ENCODE results near the gene WNT7A. TPM values are rescaled to one million over a fixed set of nuclear protein-coding genes. Genes with fewer than 3 reads are reported as not detected.

WNT7A gene
- total and polyA plus RNA-seq, 2 donors: 0.08 TPM; not detected in 1

DNA sequence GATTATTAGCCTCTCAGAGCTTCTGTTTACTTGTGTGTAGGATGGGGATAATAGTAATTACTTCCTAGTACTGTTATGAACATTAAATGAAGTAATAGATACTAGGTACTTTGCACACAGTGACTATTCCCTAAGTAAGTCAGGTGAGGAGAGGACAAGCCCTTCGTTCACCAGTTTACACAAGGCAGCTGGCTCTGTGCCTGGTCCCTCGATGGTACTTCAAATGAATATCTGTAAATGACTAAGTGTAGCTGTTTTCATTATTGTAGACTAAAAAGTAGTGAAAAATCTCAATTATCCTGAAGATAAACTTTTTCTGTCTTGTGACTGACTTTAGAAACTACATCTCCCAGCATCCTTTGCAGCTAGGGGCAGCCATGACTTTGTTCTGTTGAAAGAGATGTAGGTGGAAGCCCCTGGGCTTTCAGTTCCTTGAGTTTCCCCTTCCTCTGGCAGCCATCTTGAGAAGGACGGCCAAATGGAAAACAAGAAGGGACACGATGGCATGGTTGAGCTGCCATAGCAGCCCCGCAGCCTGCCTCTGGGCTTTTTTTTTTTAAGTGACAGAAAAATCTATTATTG, 11.7 kb upstream of the WNT7A start:
- DNase-seq (ENCODE audit: extremely low spot score): no peak
- 72% methylated on average over 5 of the region's 5 CpGs for WGBS
- Histone ChIP-seq H3K4me1 (ENCODE audit: insufficient read depth) (no peaks in the 10 kb centered on the region), H3K36me3 (ENCODE audit: insufficient read depth) (no peaks in the 10 kb centered on the region), H3K4me3 (ENCODE audit: low read depth, low read length) (no peak overlapping the region), H3K27ac (ENCODE audit: low read depth) (no peak overlapping the region)

GRCh38 chr3:13891017-13891392, 11.1 kb upstream of the WNT7A start:
- Histone ChIP-seq H3K36me3 (ENCODE audit: insufficient read depth) (no peaks in the 10 kb centered on the region), H3K4me1 (ENCODE audit: insufficient read depth) (no peaks in the 10 kb centered on the region), H3K4me3 (ENCODE audit: low read depth, low read length) (no peak overlapping the region), H3K27ac (ENCODE audit: low read depth) (no peak overlapping the region)
- no peak for DNase-seq (ENCODE audit: extremely low spot score)

- DNase-seq (ENCODE audit: extremely low spot score): no peak
- Histone ChIP-seq H3K36me3 (ENCODE audit: insufficient read depth) (no peaks in the 10 kb centered on the region), H3K27ac (ENCODE audit: low read depth) (no peak overlapping the region), H3K4me1 (ENCODE audit: insufficient read depth) (no peaks in the 10 kb centered on the region), H3K4me3 (ENCODE audit: low read depth, low read length) (no peak overlapping the region)
- WGBS: 52% methylated on average over 13 of the region's 13 CpGs
Measured at GRCh38 chr3:13890377-13891016, 10.6 kb upstream of the WNT7A start.

GRCh38 chr3:13888576-13888975, 8.7 kb upstream of the WNT7A start:
- no peaks in the 10 kb centered on the region for H3K4me1 ChIP-seq (ENCODE audit: insufficient read depth)
- no peak for DNase-seq (ENCODE audit: extremely low spot score)
- no peaks in the 10 kb centered on the region for H3K36me3 ChIP-seq (ENCODE audit: insufficient read depth)
- 76% methylated on average over 1 of the region's 1 CpG for WGBS
- H3K4me3 ChIP-seq (ENCODE audit: low read depth, low read length): no peak overlapping the region
- H3K27ac ChIP-seq (ENCODE audit: low read depth): no peak overlapping the region

DNA sequence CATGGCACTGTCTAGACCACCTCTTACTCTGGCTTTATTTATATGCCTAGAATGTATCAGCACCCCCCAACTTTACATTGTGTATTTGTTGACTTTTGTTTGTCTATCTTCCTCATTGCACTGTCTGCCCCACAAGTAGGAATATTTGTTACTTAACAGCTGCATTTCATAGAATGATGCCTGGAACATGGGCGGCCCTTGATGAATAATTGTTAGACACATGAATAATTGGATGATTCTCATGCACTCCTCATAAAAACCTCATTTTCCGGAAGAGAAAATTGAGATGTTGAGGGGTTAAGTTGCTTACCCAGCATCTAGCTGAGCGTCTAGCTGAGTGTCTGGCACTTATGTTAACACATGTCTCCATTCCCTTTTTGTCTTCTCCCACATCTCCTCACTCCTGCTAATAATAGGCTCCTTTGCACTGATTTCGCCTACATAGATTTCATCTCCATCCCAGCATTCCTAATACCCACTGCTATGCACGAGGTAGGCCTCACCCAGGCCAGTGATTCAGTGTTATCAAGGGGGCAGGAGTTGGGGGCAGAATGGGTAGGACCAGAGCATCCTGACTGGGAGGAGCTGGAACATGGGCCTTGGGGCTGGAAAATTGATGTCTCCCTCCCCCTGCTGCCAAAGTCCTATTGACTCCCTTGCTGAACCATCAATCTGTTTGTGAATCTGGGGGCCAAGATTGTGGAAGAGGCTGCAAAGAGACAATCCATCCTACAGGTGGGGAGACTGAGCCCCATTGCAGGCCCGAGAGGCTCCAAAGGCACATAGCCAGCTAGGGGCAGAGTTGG, 7.8 kb upstream of the WNT7A start:
- H3K4me1 ChIP-seq (ENCODE audit: insufficient read depth): no peaks in the 10 kb centered on the region
- WGBS: 60% methylated on average over 6 of the region's 6 CpGs
- DNase-seq (ENCODE audit: extremely low spot score): no peak

GRCh38 chr3:13886593-13887129, 6.8 kb upstream of the WNT7A start:
- no peak for DNase-seq (ENCODE audit: extremely low spot score)
- 71% methylated on average over 4 of the region's 4 CpGs for WGBS
- no peaks in the 10 kb centered on the region for H3K36me3 ChIP-seq (ENCODE audit: insufficient read depth)
- H3K27ac ChIP-seq (ENCODE audit: low read depth): no peak overlapping the region
- no peaks in the 10 kb centered on the region for H3K4me1 ChIP-seq (ENCODE audit: insufficient read depth)
- H3K4me3 ChIP-seq (ENCODE audit: low read depth, low read length): no peak overlapping the region

More for the DNA sequence above, 7.8 kb upstream of the WNT7A start:
- Histone ChIP-seq H3K27ac (ENCODE audit: low read depth) (no peak overlapping the region), H3K36me3 (ENCODE audit: insufficient read depth) (no peaks in the 10 kb centered on the region), H3K4me3 (ENCODE audit: low read depth, low read length) (no peak overlapping the region)

GRCh38 chr3:13885704-13886010, 5.8 kb upstream of the WNT7A start:
- H3K4me3 ChIP-seq (ENCODE audit: low read depth, low read length): no peak overlapping the region
- 33% methylated on average over 8 of the region's 8 CpGs for WGBS
- no peak for DNase-seq (ENCODE audit: extremely low spot score)
- no peaks in the 10 kb centered on the region for H3K36me3 ChIP-seq (ENCODE audit: insufficient read depth)
- no peak overlapping the region for H3K27ac ChIP-seq (ENCODE audit: low read depth)
- H3K4me1 ChIP-seq (ENCODE audit: insufficient read depth): no peaks in the 10 kb centered on the region

DNA sequence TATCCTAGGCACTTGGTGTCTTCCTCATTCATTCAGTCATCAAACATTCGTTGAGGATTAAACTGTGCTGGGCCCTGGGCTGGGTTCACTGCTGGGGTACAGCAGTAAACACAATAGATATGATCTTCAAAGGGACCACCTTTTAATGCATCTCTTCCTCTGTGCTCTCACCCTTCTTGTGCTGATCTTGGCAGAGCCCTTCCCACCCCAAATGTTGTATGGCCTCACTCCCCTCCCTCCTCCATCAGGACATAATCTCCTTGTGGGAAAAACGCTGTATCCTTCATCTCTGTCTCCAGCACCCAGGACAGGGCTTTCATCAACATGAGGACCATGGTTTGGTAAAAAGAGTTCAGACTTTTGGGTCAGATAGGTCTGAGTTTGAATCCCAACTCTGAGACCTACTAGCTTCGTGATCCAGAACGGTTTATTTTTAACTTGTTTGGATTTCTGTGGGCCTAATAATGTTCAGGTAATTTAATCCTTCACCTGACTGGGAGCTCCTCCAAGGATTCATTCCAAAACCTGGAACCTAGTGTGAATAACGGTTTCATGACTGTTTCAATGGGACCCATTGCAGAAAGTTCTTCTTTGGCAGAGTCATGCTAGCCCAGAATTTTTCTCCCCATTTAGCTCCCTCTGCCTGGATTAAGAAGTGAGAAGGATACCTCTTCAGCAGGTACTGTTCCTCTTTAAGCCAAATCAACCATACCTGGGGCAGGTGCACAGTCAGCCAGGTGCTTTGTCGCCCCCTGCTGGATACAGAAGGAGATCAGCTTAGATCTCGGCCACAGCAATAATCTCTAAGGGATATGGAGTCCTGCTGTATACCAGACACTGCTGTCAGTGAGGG, 5.2 kb upstream of the WNT7A start:
- WGBS: 23% methylated on average over 7 of the region's 7 CpGs
- Histone ChIP-seq H3K4me3 (ENCODE audit: low read depth, low read length) (no peak overlapping the region), H3K27ac (ENCODE audit: low read depth) (no peak overlapping the region), H3K4me1 (ENCODE audit: insufficient read depth) (no peaks in the 10 kb centered on the region), H3K36me3 (ENCODE audit: insufficient read depth) (no peaks in the 10 kb centered on the region)
- no peak for DNase-seq (ENCODE audit: extremely low spot score)

GRCh38 chr3:13883681-13884080, 3.8 kb upstream of the WNT7A start:
- DNase-seq (ENCODE audit: extremely low spot score): no peak
- Histone ChIP-seq H3K27ac (ENCODE audit: low read depth) (no peak overlapping the region), H3K36me3 (ENCODE audit: insufficient read depth) (no peaks in the 10 kb centered on the region), H3K4me3 (ENCODE audit: low read depth, low read length) (no peak overlapping the region), H3K4me1 (ENCODE audit: insufficient read depth) (no peaks in the 10 kb centered on the region)
- WGBS: 60% methylated on average over 2 of the region's 2 CpGs

GRCh38 chr3:13882876-13883275, 3.0 kb upstream of the WNT7A start:
- Histone ChIP-seq H3K4me1 (ENCODE audit: insufficient read depth) (no peaks in the 10 kb centered on the region), H3K36me3 (ENCODE audit: insufficient read depth) (no peaks in the 10 kb centered on the region), H3K4me3 (ENCODE audit: low read depth, low read length) (no peak overlapping the region), H3K27ac (ENCODE audit: low read depth) (no peak overlapping the region)
- 96% methylated on average over 3 of the region's 3 CpGs for WGBS
- DNase-seq (ENCODE audit: extremely low spot score): no peak

DNA sequence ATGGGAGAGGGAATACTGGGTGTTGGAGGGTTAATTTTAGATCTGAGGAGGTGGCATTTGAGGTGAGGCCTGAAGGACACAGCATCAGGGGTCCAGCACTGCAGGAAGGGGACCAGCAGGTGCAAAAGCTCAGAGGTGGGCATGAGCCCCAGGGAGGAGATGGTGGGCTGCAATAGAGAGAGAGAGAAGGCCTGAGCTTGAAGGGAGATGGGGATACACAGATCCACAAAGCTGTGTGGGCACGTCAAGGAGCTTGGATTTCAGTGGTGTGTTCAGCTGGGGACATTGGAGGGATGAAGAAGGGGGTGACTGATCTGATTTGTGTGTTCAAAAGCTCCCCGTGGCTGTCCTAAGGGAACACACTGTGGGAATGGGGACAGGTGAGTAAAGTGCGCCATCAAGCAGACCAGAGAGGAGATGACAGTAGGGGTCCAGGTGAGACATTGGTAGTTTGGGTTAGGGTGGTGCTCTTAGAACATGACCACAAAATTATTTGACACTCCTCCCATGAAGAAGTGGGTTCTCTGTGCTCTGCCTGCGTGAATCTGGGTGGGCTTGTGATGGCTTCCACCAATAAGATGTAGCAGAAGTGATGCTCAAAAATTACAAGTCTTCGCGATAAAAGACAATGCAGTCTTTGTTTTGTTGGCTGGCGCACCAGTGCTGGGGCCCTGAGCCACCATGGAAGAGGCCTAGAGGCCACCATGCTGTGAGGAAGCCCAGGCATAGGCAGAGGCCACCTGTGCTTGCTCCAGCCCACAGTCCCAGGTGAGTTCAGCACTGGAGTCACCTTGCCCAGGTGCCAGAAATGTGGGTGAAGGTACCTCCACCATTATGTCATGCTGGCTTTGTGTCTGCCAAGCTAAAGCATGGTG, 1.9 kb upstream of the WNT7A start:
- no peaks in the 10 kb centered on the region for H3K4me1 ChIP-seq (ENCODE audit: insufficient read depth)
- DNase-seq (ENCODE audit: extremely low spot score): no peak
- H3K4me3 ChIP-seq (ENCODE audit: low read depth, low read length): no peak overlapping the region
- 78% methylated on average over 7 of the region's 7 CpGs for WGBS
- H3K36me3 ChIP-seq (ENCODE audit: insufficient read depth): no peaks in the 10 kb centered on the region
- H3K27ac ChIP-seq (ENCODE audit: low read depth): no peak overlapping the region

- Histone ChIP-seq H3K27ac (ENCODE audit: low read depth) (no peak overlapping the region), H3K36me3 (ENCODE audit: insufficient read depth) (no peaks in the 10 kb centered on the region), H3K4me1 (ENCODE audit: insufficient read depth) (no peaks in the 10 kb centered on the region), H3K4me3 (ENCODE audit: low read depth, low read length) (no peak overlapping the region)
- 5% methylated on average over 15 of the region's 15 CpGs for WGBS
- no peak for DNase-seq (ENCODE audit: extremely low spot score)
Measured at GRCh38 chr3:13880811-13881156, 913 bp upstream of the WNT7A start.

Data from urinary bladder (tissue), 4 donors.